DMS 273 treated with DMSO at 0.1 percent for 48 hours (cell line): ENCODE data around the gene CALR.
A peak's percentile ranks its signal among the peaks of the same experiment; 100 is the strongest.
"Not testable (repeated sequence)": the region's sequence is repeated elsewhere in the genome, so short reads cannot be mapped to it uniquely, and the experiment has no call there.

Experiments
- DNase-seq: peaks from one replicate; lab custom pipeline; 2025; lab: John Stamatoyannopoulos, UW

The CALR gene

DNA sequence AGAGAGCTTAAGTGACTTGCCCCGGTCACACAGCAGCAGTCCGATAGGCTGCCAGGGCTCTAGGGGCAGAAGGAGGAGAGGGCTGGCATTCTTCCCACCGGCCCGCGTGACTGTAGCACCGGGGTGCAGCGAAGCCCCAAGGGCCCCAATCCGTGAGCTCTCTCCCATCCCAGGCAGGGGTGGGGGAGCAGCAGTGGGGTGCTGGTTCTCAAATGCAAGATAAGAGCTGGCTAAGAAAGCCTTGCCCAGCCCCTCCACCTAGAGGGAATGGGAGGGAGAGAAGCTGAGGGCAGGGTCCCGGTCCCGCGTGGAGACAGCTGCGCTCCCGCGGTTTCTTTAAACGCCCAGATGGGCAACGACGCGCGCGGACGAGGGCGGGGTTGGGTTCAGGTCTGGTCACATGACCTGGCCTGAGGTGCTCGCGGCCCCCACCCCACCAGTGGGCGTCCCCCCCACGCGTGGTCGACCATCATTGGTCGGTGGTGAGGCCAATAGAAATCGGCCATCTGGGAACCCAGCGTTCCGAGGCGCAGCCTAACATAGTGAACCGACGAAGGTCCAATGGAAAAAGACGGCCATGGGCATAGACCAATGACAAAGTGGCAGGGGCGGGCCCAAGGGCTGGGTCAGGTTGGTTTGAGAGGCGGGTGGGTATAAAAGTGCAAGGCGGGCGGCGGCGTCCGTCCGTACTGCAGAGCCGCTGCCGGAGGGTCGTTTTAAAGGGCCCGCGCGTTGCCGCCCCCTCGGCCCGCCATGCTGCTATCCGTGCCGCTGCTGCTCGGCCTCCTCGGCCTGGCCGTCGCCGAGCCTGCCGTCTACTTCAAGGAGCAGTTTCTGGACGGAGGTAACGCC lies at the start of gene CALR:
Gene CALR (plus strand): TSS at position 683 of the 852 bp plus-strand sequence. CDS start 71 bp downstream, at position 754.
- DNase-seq: peak; percentile 98

DNA sequence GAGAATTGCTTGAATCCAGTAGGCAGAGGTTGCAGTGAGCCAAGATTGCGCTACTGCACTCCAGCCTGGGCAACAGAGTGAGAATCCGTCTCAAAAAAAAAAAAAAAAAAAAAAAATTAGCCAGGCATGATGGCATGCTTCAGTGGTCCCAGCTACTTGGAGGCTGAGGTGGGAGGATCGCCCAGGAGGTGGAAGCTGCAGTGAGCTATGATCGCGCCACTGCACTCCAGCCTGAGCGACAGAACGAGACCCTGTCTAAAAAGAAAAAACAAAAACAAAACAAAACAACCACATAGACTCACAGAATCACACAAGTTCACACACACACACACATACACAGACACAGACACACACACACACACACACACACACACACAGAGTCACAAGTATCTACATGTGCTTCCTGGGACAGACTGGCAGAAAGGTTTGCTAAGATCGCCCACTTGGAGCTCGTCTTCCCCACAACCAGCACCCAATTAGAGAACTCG lies 48.1 kb upstream of the CALR start:
- not testable (repeated sequence) for DNase-seq

DNA sequence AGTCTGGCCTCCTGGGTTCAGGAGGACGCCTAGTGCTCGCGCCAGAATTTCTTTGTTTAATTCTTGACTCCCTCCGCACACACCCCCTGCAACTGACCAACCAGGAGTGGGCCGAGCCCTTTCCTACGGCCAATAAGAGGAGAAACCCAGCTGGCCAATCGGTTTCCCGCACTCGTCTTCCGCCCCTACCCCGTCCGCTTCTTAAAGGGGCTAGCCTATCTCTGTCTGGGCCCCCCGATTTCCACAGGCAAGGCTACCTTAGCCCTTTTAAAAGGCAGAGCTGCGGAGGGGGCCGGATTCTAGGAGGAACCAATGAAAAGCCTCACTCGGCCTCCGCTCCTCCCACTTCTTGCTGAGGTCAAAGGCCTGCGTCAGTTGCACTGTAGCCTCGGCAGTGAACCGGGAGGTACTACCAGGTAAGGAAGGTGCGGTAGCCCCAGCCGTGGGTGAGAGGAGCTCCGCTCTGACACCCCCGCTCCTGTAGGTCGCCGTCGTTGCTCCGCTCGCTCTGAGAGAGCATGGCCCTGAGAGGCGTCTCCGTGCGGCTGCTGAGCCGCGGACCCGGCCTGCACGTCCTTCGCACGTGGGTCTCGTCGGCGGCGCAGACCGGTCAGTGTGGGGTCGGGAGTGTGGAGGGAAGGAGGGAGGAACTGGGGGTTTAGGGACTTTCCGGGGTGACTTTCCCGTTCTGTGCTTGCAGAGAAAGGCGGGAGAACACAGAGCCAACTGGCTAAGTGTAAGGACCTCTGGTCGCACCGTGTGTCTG lies 47.4 kb upstream of the CALR start, which contains the start of gene GCDH:
Gene GCDH (plus strand): TSS at position 374 of the 766 bp plus-strand sequence. CDS start 145 bp downstream, at position 519.
- peak; percentile 99 for DNase-seq

DNA sequence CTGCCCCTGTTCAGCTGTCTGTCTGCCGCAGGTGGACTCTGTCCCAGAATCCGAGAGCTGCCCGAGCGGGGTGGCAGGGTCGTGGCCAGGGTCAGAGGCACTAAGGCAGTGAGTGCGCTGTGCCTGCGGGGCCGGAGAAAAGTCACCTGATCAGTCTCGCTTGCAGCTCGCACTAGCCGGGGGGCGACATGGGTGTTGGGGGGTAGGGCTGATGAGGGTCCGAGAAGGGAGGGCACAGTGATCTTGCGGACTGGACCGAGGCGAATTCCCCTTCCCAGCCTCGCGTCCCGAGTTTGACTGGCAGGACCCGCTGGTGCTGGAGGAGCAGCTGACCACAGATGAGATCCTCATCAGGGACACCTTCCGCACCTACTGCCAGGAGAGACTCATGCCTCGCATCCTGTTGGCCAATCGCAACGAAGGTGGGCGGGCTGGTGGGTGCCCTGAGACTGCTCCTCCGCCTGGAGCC lies 46.8 kb upstream of the CALR start:
- no peak for DNase-seq

DNA sequence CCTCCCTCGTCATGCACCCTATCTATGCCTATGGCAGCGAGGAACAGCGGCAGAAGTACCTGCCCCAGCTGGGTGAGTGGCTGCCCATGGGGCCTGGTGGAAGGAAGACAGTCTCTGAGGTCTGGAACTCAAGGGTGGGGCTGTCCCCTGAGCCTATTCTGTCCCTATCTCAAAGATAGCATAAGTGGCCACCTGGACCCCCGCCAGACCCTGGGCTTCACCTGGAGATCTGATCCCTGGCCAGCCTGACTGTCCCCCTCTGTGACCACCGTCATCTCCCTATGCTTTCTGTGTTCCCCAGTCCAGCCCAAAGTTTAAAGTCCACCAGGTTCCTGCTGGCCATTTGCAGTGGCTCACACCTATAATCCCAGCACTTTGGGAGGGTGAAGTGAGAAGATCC lies 44.8 kb upstream of the CALR start:
- no peak for DNase-seq

DNA sequence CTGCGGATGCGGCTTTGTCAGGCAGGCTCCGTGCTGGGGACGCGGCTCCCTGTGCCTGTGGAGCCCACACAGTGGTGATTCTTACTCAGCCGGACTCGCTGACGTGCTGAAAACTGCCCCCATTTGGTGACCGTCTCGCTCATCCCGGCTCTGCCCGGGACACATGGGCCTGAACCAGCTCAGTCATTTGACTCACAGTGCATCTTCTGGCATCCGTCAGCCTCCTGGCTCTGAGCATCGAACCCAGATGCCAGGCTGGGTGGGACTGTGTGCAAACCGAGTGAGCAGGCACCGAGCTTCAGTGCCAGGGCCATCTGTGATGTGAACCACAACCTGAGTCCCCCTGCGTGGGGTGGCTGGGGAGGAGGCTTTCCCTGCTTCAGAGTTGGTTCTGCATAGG lies 41.9 kb upstream of the CALR start:
- DNase-seq: no peak

DNA sequence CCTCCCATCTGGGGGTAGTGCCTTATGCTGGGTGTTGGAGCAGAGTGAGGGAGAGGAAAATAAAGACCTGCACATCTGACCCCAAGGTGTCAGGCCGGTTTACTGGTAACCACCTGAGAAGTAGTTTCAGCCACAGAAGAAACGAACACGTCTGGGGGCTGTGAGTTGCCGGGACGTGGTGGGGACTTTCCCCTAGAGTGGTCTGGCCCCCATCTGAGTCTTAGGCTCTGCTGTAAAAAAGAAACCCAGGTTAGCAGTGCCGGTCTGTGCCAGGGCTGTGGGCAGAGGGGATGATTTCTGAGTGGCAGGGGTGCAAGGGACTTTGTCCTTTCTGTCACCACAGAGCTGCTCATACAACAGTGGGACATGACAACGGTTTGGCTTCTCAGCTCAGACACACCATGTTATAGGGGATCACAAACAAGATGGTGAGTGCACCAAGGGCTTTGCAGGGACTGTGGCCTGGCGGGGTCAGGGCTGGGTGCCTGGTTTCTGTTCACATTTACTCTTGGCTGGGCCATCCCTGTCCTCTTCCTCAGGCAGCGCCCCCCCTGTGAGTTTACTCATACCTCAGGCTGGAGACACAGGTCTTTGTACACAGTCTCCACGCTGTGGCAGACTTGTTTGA lies 38.4 kb upstream of the CALR start:
- DNase-seq: no peak

DNA sequence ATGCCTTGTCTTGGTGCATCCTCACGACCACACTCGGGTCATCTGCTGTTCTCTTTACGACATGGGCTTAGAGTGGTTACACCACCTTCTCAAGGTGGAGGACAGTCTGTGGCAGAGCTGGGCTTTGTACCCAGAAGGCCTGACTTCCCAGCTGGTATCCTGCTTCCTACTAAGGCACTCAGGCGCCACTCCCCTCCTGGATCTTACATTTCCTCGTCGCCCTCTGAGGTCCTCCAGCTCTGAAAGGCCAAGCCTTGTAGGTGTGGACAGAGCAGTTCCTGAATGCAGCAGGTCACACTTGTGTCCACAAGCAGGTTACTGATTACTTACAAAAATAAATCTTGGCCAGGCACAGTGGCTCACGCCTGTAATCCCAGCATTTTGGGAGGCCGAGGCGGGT lies 31.2 kb upstream of the CALR start:
- no peak for DNase-seq

DNA sequence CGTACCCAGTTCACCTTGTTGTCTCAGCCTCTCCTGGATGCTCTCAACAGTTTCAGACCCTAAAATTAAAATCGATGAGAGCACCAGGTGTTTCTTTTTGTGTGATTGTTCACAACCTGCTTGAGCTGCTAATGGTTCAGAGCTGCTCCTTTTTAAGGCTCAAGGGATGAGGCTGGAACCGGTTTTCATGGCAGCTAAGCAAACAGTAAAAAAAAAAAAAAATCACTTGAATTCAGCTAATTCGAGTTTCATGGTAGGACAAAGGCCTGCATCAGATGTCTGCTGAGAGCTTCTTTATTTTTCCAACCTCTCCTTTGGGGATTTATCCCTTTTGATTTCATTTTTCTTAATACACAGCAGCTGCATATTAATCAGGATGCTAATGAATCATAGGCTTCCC lies 25.8 kb upstream of the CALR start:
- DNase-seq: no peak

DNA sequence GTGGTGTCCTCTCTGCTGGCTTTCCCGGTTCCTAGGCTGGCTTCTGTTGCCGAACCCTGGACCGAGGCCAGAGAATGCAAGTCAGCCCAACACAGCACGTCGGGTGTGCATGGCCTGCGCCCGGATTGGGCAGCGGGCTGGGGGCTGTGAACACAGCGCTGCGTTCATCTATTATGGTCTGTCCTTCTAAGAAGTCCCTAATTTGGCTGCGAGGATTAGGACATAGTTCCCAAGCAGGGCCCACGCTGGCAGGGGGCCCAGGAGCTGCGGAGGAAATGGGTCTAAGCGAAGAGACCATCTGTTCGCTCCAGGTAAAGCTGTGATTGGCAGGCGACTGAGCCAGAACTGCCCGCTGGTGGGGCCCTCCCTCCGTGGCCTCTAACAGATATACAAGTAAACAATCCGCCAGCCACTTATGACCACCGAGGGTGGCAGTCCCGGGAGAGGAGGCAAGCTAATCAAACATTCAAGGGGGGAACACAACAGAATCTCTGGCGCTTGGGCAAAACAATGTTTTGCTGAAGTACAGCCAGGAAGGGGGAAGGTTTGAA lies 25.3 kb upstream of the CALR start:
- DNase-seq: peak; percentile 97

DNA sequence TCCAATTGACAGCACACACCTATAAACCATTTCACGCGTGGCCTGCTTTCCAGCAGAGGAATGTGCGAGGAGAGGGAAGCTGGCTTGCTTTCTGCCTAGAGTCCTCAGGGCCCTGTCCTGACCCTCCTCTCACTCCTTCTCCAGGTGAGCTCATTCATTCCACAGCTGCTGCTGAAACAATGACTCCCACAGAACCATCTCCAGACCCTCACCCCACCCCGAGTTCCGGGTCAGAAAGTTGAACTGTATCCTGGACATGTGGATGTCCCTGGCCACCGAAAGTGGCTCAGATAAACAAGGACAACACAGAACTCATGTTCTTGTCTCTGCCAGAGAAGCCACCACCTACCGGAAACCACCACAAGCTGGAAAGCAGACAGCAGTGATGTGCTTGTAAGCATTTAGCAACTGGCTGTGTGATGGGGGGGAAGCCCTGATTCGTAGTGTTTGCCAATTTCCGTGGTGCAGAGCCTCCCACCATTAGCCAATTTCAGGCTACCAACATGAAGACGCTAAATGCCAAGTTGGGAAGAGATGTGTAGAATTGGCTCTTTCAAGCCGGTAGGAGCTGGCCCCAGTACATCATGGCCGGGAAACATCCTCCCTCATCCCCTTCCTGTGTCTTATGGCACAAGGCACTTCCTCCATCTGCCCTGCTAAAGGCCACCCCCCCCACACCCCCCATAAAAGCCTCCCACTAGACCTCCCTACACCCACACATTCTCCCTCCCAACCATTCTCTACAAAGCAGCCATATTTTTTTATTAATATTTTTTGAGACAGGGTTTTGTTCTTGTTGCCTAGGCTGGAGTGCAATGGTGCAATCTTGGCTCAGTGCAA lies 24.3 kb upstream of the CALR start:
- DNase-seq: no peak

DNA sequence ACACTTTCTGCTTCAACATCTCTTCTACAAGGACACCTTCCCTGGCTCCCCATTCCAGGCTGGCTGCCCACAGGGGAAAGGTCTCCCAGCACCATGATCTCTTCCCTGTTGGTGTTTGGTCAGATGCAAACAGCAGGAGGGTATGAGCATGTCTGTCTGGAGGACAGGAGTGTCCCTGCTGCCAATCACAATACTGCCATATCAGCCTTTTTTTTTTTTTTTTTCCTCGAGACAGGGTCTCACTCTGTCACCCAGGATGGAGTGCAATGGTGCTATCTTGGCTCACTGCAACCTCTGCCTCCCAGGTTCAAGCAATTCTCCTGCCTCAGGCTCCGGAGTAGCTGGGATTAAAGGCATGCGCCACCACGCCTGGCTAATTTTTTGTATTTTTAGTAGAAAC lies 22.5 kb upstream of the CALR start:
- not testable (repeated sequence) for DNase-seq

DNA sequence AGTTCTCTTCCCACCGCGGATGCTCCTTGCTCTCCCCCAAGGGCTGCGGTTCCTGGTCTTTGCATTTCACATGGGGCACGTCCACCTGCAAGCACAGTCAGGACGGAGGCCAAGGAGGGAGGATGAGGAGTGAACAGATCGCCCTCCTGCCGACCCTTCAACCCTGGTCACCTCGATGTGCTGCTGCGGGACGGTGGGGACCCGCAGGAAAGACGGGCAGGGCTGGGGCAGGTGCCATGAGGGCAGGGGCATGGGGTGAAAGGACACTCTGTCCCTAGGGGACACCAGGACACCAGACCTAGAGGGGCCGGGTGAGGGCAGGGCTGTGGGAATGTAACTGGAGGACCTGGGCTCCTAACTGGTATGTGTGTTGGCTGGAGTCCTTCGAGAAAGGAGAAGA lies 20.2 kb upstream of the CALR start:
- no peak for DNase-seq

DNA sequence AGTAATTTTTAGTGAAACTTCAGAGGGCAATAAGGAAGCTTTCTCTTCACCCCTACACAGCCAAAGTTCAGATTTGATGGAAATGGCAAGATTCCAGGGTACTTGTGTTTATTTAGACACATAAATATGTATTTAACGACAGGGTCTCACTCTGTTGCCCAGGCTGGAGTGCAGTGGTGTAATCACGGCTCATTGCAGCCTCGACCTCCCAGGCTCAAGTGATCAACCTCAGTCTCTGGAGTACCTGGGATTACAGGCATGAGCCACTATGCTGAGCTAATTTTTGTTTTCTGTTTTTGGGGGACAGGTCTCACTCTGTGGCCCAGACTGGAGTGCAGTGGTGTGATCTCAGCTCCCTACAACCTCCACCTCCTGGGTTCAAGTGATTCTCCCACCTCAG lies 17.4 kb upstream of the CALR start:
- DNase-seq: no peak

DNA sequence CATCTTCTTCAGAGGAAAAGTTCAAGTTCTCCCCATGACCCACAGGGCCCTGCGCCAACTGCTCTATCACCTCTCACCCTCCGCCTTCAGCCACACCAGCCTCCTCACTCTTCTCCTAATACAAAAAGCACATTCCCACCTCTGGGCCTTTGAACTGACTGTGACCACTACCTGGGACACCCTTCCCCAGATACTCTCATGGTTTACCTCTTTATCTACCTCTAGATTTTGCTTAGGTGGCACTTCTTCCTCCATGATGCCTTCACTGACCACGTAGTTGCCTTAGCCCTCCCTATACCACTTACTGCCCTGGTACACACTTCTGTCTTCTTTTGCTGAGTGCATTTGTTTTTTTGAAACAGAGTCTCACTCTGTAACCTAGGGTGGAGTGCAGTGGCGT lies 15.4 kb upstream of the CALR start:
- DNase-seq: no peak

DNA sequence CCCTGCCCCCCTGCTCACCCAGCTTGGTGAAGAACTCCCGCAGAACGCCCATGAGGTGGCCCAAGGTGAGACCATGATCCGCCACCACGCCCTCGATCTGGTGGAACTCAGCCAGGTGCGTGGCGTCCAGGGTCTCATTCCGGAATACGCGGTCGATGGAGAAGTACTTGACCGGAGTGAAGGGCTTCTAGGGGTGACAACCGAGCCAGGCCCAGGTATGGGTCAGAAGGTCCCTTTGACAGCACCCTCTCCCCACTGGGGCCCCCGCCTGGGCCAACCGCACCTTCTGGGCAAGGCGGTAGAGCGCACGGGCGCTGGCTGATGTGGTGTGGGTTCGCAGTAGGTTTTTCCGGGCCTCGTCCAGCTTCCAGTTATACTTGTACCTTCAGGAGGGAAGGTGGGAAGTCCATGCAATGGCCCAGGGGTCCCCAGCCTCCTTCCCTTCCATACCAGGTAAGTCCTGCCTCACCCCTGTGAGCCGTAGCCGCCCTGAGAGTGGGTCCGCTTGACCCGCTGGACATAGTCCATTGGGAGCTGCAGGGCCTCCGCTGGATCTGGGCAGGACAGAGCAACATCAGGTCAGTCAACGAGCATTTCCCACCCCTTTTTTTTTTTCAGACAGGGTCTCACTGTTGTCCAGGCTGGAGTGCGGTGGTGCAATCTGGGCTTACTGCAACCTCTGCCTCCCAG lies 13.6 kb upstream of the CALR start:
- DNase-seq: no peak

DNA sequence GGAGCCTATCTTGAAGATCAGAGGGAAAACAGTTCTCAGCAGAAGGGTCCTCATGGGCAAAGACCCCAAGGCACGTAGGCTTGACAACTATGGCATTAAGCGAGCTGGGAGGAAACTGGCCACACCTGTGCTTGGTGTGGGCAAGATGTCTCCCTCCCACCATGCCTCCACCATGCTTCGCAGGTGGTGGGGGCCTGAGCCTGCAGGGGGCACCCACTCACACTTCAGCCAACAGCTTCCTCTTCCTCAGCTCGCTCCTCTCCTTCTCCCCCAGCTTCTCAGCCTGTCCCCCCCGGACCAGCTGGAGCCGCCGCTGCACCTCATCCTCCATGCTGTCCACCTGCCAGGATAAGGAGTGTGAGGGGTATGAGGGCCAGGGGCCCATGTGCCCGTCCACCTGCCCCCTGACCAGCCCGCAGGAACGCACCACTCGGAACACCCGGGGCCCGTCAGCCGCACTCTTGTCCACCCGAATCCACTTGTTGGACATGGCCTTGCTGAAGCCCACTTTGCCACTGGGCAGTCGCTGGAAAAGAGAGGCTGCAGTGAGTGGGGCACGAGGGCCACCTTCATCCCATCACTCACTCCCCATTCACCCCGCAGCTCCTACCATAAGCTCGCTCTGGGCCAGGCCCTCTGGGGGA lies 8.3 kb upstream of the CALR start:
- no peak for DNase-seq

DNA sequence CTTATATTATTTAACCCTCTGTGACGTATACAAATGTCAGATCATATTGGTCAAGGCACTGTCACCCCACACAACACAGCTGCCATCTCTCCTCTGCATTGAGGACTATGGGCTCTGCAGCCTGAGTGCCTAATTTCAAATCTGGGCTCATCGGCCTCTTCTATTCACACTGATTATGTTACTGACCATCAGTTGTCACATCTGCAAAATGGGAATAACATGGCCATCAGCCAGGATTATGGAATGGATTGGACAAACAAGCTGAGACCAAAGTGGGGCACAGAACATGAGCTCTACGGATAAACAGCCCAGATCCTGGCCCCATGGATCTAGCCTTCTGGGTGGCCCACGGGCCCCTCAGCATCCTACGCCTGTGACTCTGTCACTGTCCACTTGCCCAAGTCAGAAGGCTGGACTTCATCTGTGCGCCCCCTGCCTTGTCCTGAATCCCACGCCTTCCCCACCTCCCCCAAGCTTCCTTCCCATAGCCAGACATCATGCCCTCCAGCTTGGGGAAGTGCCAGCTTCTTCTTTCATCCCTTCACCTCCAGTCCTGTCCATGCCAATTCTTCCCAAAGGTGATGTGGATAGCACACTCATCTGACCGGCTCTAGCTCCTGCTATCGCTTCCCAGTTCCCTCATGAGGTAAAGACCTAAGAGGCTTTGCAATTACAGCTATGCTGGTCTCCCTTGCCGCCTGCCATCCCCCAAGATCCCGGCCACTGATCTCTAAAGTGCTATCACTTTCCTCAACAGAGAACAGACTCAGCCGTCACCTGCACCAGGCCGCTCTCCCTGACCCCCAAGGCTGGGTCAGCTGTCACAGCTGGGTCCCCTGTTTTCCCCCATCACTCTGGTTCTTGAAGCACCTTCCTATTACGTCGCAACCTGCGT lies 5.8 kb upstream of the CALR start:
- no peak for DNase-seq
